RKO (cell line): Measurements from ENCODE around the gene TNK1.
"Not testable (repeated sequence)": the region's sequence is repeated elsewhere in the genome, so short reads cannot be mapped to it uniquely, and the experiment has no call there.

Experiments
- DNase-seq: peaks from one replicate; pipeline ENCODE4 v3.0.0-alpha.2; 2016; ENCODE audit warnings: low spot score

Gene TNK1

GRCh38 chr17:7355573-7355972 is 25.3 kb upstream of the TNK1 start:
- no peak for DNase-seq

- DNase-seq, result peak; percentile 59
Measured at GRCh38 chr17:7356072-7356549, 24.8 kb upstream of the TNK1 start.

- DNase-seq, result no peak
Measured at GRCh38 chr17:7356756-7357155, 24.1 kb upstream of the TNK1 start.

- DNase-seq, result no peak
Measured at GRCh38 chr17:7357381-7357780, 23.5 kb upstream of the TNK1 start.

- DNase-seq, result no peak
Measured at GRCh38 chr17:7361906-7362305, 19.0 kb upstream of the TNK1 start.

GRCh38 chr17:7363311-7363710 is 17.6 kb upstream of the TNK1 start:
- no peak for DNase-seq

GRCh38 chr17:7365963-7366362 is 14.9 kb upstream of the TNK1 start:
- DNase-seq, result not testable (repeated sequence)

- DNase-seq, result no peak
Measured at GRCh38 chr17:7367083-7367482, 13.8 kb upstream of the TNK1 start.

- DNase-seq, result no peak
Measured at GRCh38 chr17:7367918-7368598, 12.8 kb upstream of the TNK1 start.

- DNase-seq, result not testable (repeated sequence)
Measured at GRCh38 chr17:7368599-7368994, 12.3 kb upstream of the TNK1 start.

- no peak for DNase-seq
Measured at GRCh38 chr17:7369825-7370224, 11.1 kb upstream of the TNK1 start.

GRCh38 chr17:7370853-7371252 is 10.0 kb upstream of the TNK1 start:
- no peak for DNase-seq

- no peak for DNase-seq
Measured at GRCh38 chr17:7374353-7374752, 6.5 kb upstream of the TNK1 start.

GRCh38 chr17:7379134-7379533 is 1.8 kb upstream of the TNK1 start:
- DNase-seq, result no peak

- DNase-seq, result no peak
Measured at GRCh38 chr17:7380321-7380720, 568 bp upstream of the TNK1 start.

- DNase-seq, result no peak
Measured at GRCh38 chr17:7382901-7383300, 2.0 kb downstream of the TNK1 start.

GRCh38 chr17:7383371-7383741 is 2.5 kb downstream of the TNK1 start:
- DNase-seq, result no peak

GRCh38 chr17:7383742-7384488 is 3.0 kb downstream of the TNK1 start:
- no peak for DNase-seq

- no peak for DNase-seq
Measured at GRCh38 chr17:7384489-7385081, 3.7 kb downstream of the TNK1 start.

GRCh38 chr17:7388856-7389255 is 8.0 kb downstream of the TNK1 start:
- no peak for DNase-seq

GRCh38 chr17:7389924-7390910 is 9.3 kb downstream of the TNK1 start:
- no peak for DNase-seq

- no peak for DNase-seq
Measured at GRCh38 chr17:7391307-7391706, 10.4 kb downstream of the TNK1 start.
